ENCODE data around the gene NAA80. TPM values are rescaled to one million over a fixed set of nuclear protein-coding genes. Genes with fewer than 3 reads are reported as not detected.

Gene NAA80
- total RNA-seq, 1 experiment from 2014 or later = 6.0 TPM

DNA sequence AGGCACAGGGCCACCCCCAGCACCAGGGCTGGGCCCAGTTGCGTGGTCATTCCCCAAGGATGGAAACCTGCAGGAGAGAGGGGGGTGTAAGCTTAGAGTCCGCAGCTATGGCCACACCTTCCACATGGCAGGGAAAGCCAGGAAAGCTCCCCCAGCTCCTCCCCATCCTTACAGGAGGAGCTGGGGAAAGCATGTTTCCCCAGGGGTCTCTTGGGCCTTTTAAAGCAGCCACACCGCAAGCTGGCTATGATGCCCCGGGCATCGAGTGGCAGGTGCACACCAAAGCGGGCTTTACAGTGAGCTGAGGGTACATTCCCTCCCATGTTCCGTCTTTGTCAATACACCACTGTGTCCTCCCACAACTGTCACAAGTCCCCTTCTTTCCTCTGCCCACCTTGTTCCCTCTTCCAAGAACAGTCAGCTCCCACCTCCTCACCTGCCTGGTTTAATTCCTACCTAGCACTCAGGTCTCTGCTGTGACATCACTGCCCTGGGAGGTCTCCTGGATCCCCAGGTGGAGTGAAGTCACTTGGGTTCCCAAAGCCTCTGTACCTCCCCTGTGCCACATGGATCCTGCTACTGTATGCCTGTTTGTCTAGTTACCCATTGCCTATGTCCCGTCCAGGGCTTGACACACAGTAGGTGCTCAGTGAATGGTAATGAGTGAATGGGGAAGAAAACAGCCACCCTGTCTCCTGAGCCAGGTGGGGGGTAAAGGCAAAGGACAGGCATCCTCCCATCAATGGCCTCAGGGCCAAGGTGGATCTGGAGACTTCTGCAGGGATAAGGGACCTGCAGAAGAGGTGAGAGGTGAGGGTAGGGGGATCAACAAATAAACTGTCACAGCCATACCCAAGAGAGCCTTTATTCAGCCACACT is 3.4 kb downstream of the NAA80 start:
- Histone ChIP-seq H3K23me2 (ENCODE audit: insufficient read length, low read depth, low read length, poor library complexity, severe bottlenecking) (peaks cover 11% of the 10 kb centered on the region), H2BK20ac (ENCODE audit: low read depth, low read length, poor library complexity, severe bottlenecking) (no peak overlapping the region), H3T11ph (ENCODE audit: low read length) (no peak overlapping the region), H4K5ac (ENCODE audit: insufficient read length, low read depth, low read length) (no peak overlapping the region), H2BK15ac (ENCODE audit: low read depth, low read length) (no peak overlapping the region), H4K8ac (replicated peaks; ENCODE audit: insufficient read length, low read depth, low read length) (no peak overlapping the region), H3K79me1 (ENCODE audit: insufficient read depth, low read depth, low read length, poor library complexity, severe bottlenecking) (no peaks in the 10 kb centered on the region), H4K20me1 (ENCODE audit: control insufficient read depth, insufficient read depth, insufficient read length) (no peaks in the 10 kb centered on the region), H3K27ac (ENCODE audit: insufficient read length, low read depth, low read length) (no peak overlapping the region), H3K4me2 (ENCODE audit: insufficient read depth, insufficient read length, low read length) (no peak overlapping the region), H3K14ac (ENCODE audit: insufficient read depth, low read length) (no peak overlapping the region), H3K23ac (ENCODE audit: insufficient read length, low read depth, low read length) (no peak overlapping the region), H3K4me1 (ENCODE audit: insufficient read depth, low read length) (no peaks in the 10 kb centered on the region), H3K27me3 (ENCODE audit: insufficient read depth, low read length) (no peaks in the 10 kb centered on the region), H2BK120ac (ENCODE audit: low read depth, low read length, poor library complexity, severe bottlenecking) (no peak overlapping the region), H3K9me3 (ENCODE audit: control insufficient read depth, low read depth, low read length) (no peaks in the 10 kb centered on the region), H3K18ac (ENCODE audit: insufficient read length, low read depth, low read length) (no peak overlapping the region), H2BK5ac (ENCODE audit: insufficient read length, low read length) (no peak overlapping the region), H3K9ac (ENCODE audit: extremely low read depth, insufficient read length, low read length) (no peak overlapping the region), H3K79me2 (ENCODE audit: insufficient read depth, low read length) (peaks cover 3% of the 10 kb centered on the region; the same call in 1 of the 2 replicates), H3K56ac (ENCODE audit: insufficient read length, low read depth, low read length) (no peak overlapping the region), H2AFZ (ENCODE audit: low read length) (no peak overlapping the region), H3K4ac (ENCODE audit: low read depth, low read length) (no peak overlapping the region), H4K91ac (ENCODE audit: insufficient read length, low read depth, low read length) (no peak overlapping the region), H2BK12ac (ENCODE audit: insufficient read length, low read depth, low read length) (no peak overlapping the region), H2AK5ac (ENCODE audit: insufficient read length, low read length) (no peak overlapping the region)
- no CpG with 5 or more reads among the region's 8 CpGs for WGBS (ENCODE audit: extremely low coverage, insufficient read length, low lambda C conversion rate)
- Mint-ChIP-seq H3K27me3 (ENCODE audit: low read depth) (no peaks in the 10 kb centered on the region), H3K4me3 (no peak overlapping the region), H3K36me3 (ENCODE audit: insufficient read depth in 1 of 3, low read depth in 3 of 3) (peaks cover 7 to 12% (median 7%) of the 10 kb centered on the region in 3 experiments; a peak in 4 of 7 replicates), H3K27ac (no peak overlapping the region), H3K4me1 (peaks cover 25 to 27% of the 10 kb centered on the region in 2 experiments), H3K9me3 (no peaks in the 10 kb centered on the region; a peak in 1 of 5 replicates)
- DNase-seq = no peak
- TF ChIP-seq, protein P1, sequence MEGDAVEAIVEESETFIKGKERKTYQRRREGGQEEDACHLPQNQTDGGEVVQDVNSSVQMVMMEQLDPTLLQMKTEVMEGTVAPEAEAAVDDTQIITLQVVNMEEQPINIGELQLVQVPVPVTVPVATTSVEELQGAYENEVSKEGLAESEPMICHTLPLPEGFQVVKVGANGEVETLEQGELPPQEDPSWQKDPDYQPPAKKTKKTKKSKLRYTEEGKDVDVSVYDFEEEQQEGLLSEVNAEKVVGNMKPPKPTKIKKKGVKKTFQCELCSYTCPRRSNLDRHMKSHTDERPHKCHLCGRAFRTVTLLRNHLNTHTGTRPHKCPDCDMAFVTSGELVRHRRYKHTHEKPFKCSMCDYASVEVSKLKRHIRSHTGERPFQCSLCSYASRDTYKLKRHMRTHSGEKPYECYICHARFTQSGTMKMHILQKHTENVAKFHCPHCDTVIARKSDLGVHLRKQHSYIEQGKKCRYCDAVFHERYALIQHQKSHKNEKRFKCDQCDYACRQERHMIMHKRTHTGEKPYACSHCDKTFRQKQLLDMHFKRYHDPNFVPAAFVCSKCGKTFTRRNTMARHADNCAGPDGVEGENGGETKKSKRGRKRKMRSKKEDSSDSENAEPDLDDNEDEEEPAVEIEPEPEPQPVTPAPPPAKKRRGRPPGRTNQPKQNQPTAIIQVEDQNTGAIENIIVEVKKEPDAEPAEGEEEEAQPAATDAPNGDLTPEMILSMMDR (conservative IDR thresholded peaks at IDR 0.05) = no peak

All from H9 (cell line).